Astrocyte (in vitro differentiated cells and primary cell): ENCODE measurements around the gene TMEM200B. TPM values are rescaled to one million over a fixed set of nuclear protein-coding genes. Genes with fewer than 3 reads are reported as not detected.

Experiments used
- DNase-seq: peaks from one replicate; pipeline ENCODE4 v3.0.0-alpha.2; 2010; ENCODE audit warnings: low read depth
- FAIRE-seq: peaks from 2 replicates; lab custom pipeline; 2011; peaks lifted over from hg19 to GRCh38; lab: Jason Lieb, UNC
- H2AFZ ChIP-seq: 2 replicates; pipeline ENCODE4 v1.6.0; 2012; ENCODE audit warnings: low read depth, low read length, inconsistent platforms
- H3K27ac ChIP-seq: 2 replicates; pipeline ENCODE4 v1.5.1; 2011; ENCODE audit warnings: low read depth, low read length, inconsistent platforms
- H3K27me3 ChIP-seq: 2 replicates; pipeline ENCODE4 v1.6.0; 2011; ENCODE audit warnings: low read length, inconsistent platforms; ENCODE audit not compliant: insufficient read depth
- H3K36me3 ChIP-seq: 2 replicates; pipeline ENCODE4 v1.5.1; 2011; ENCODE audit warnings: low read length, inconsistent platforms; ENCODE audit not compliant: insufficient read depth
- H3K4me1 ChIP-seq: 2 replicates; pipeline ENCODE4 v1.5.1; 2011; ENCODE audit warnings: low read length, inconsistent platforms; ENCODE audit not compliant: insufficient read depth
- H3K4me2 ChIP-seq: 2 replicates; pipeline ENCODE4 v1.6.0; 2012; ENCODE audit warnings: low read length, inconsistent platforms
- H3K4me3 ChIP-seq: 2 replicates; pipeline ENCODE4 v1.5.1; 2011; ENCODE audit warnings: low read depth, mild to moderate bottlenecking, low read length, inconsistent platforms; ENCODE audit not compliant: insufficient read depth
- H3K79me2 ChIP-seq: 2 replicates; pipeline ENCODE4 v1.6.0; 2012; ENCODE audit warnings: mild to moderate bottlenecking, low read length, inconsistent platforms; ENCODE audit not compliant: insufficient read depth
- H3K9ac ChIP-seq: 2 replicates; pipeline ENCODE4 v1.6.0; 2012; ENCODE audit warnings: mild to moderate bottlenecking, low read length, inconsistent platforms
- H3K9me3 ChIP-seq: 2 replicates; pipeline ENCODE4 v1.5.1; 2012; ENCODE audit warnings: low read depth, mild to moderate bottlenecking, low read length, inconsistent platforms; ENCODE audit not compliant: insufficient read depth
- H4K20me1 ChIP-seq: 2 replicates; pipeline ENCODE4 v1.6.0; 2012; ENCODE audit warnings: low read length, inconsistent platforms; ENCODE audit not compliant: insufficient read depth
- H3K27ac Mint-ChIP-seq: one replicate; pipeline ENCODE4 v1.8.0; 2021; ENCODE audit warnings: mild to moderate bottlenecking, mixed read lengths; ENCODE audit not compliant: unreplicated experiment
- H3K27me3 Mint-ChIP-seq: one replicate; pipeline ENCODE4 v1.8.0; 2021; ENCODE audit warnings: low read depth, mixed read lengths; ENCODE audit not compliant: unreplicated experiment
- H3K36me3 Mint-ChIP-seq: one replicate; pipeline ENCODE4 v1.8.0; 2021; ENCODE audit warnings: low read depth, mixed read lengths; ENCODE audit not compliant: unreplicated experiment
- H3K4me1 Mint-ChIP-seq: one replicate; pipeline ENCODE4 v1.8.0; 2021; ENCODE audit warnings: low read depth, mixed read lengths; ENCODE audit not compliant: unreplicated experiment
- H3K4me3 Mint-ChIP-seq: one replicate; pipeline ENCODE4 v1.8.0; 2021; ENCODE audit warnings: mild to moderate bottlenecking, moderate library complexity, mixed read lengths; ENCODE audit not compliant: unreplicated experiment
- H3K9me3 Mint-ChIP-seq: one replicate; pipeline ENCODE4 v1.8.0; 2021; ENCODE audit warnings: mild to moderate bottlenecking, mixed read lengths; ENCODE audit not compliant: unreplicated experiment
- CTCF ChIP-seq: IDR thresholded peaks from 2 replicates; pipeline ENCODE4 v1.5.1; 2011; ENCODE audit warnings: low read depth, mild to moderate bottlenecking, inconsistent platforms, low read length, moderate library complexity; ENCODE audit not compliant: insufficient read depth
- EZH2 ChIP-seq: IDR thresholded peaks from 2 replicates; pipeline ENCODE4 v1.6.1; 2012; ENCODE audit warnings: mild to moderate bottlenecking, low read length, inconsistent platforms; ENCODE audit not compliant: insufficient read depth
- total RNA-seq: library from RNA; stranded (reverse); gene quantifications from 2 replicates; pipeline ENCODE4 v1.2.1, GENCODE V29; 2021

The TMEM200B gene
- total RNA-seq, 1 donor from 2014 or later: 3.6 TPM

- Histone ChIP-seq H2AFZ (no peak overlapping the region), H3K9ac (no peak overlapping the region), H3K4me2 (no peak overlapping the region), H3K27ac (no peak overlapping the region), H3K36me3 (no peaks in the 10 kb centered on the region), H3K4me3 (no peak overlapping the region), H4K20me1 (peaks cover 3% of the 10 kb centered on the region), H3K9me3 (no peaks in the 10 kb centered on the region), H3K4me1 (peaks cover 22% of the 10 kb centered on the region), H3K79me2 (no peaks in the 10 kb centered on the region), H3K27me3 (peaks cover 4% of the 10 kb centered on the region)
- no peaks in the 10 kb centered on the region for H3K4me1 Mint-ChIP-seq
- peak overlapping the region; percentile 75 for H3K27ac Mint-ChIP-seq
- H3K4me3 Mint-ChIP-seq: peak overlapping the region; percentile 62
- no peaks in the 10 kb centered on the region for H3K27me3 Mint-ChIP-seq
- TF ChIP-seq CTCF (no peak), EZH2 (no peak)
- no peaks in the 10 kb centered on the region for H3K36me3 Mint-ChIP-seq
- no peak for FAIRE-seq
- no peaks in the 10 kb centered on the region for H3K9me3 Mint-ChIP-seq
- no peak for DNase-seq
These were observed 2.1 kb upstream of the TMEM200B start for GRCh38 chr1:29125788-29126187.

GRCh38 chr1:29125237-29125641 lies 1.5 kb upstream of the TMEM200B start:
- no peak for TF ChIP-seq CTCF
- Mint-ChIP-seq H3K9me3 (no peaks in the 10 kb centered on the region), H3K27me3 (peaks cover 3% of the 10 kb centered on the region), H3K4me1 (no peaks in the 10 kb centered on the region), H3K36me3 (no peaks in the 10 kb centered on the region), H3K27ac (peak overlapping the region; percentile 58), H3K4me3 (peak overlapping the region; percentile 62)
- H3K27me3 ChIP-seq: peaks cover 4% of the 10 kb centered on the region
- peak overlapping the region; percentile 71 for H3K4me3 ChIP-seq
- peaks cover 9% of the 10 kb centered on the region for H4K20me1 ChIP-seq
- H2AFZ ChIP-seq: peak overlapping the region; percentile 93
- DNase-seq: no peak
- H3K79me2 ChIP-seq: no peaks in the 10 kb centered on the region
- FAIRE-seq: no peak
- peak overlapping the region; percentile 93 for H3K9ac ChIP-seq
- no peaks in the 10 kb centered on the region for H3K36me3 ChIP-seq
- peaks cover 22% of the 10 kb centered on the region for H3K4me1 ChIP-seq
- H3K27ac ChIP-seq: peak overlapping the region; percentile 87
- peak overlapping the region; percentile 98 for H3K4me2 ChIP-seq
- H3K9me3 ChIP-seq: no peaks in the 10 kb centered on the region

- peak; percentile 26 for TF ChIP-seq CTCF
- peak; percentile 0 for TF ChIP-seq EZH2
- Mint-ChIP-seq H3K36me3 (no peaks in the 10 kb centered on the region), H3K4me1 (no peaks in the 10 kb centered on the region), H3K27me3 (peaks cover 4% of the 10 kb centered on the region), H3K4me3 (peak overlapping the region; percentile 66), H3K27ac (peak overlapping the region; percentile 58), H3K9me3 (no peaks in the 10 kb centered on the region)
- H3K9ac ChIP-seq: peak overlapping the region; percentile 93
- DNase-seq: peak; percentile 60
- H4K20me1 ChIP-seq: peaks cover 14% of the 10 kb centered on the region
- no peaks in the 10 kb centered on the region for H3K9me3 ChIP-seq
- H3K27me3 ChIP-seq: peaks cover 4% of the 10 kb centered on the region
- H3K27ac ChIP-seq: peak overlapping the region; percentile 87
- peak overlapping the region; percentile 93 for H2AFZ ChIP-seq
- peak overlapping the region; percentile 98 for H3K4me2 ChIP-seq
- H3K4me1 ChIP-seq: peaks cover 22% of the 10 kb centered on the region
- H3K36me3 ChIP-seq: no peaks in the 10 kb centered on the region
- H3K79me2 ChIP-seq: no peaks in the 10 kb centered on the region
- no peak for FAIRE-seq
- H3K4me3 ChIP-seq: peak overlapping the region; percentile 71
These were observed 898 bp upstream of the TMEM200B start for GRCh38 chr1:29124366-29125236.
